Neural progenitor cell (in vitro differentiated cells): ENCODE measurements around the gene KCNQ1.

ENCODE experiments used
- CTCF ChIP-seq: fragments of 200-600 bp; sonication (generic); IDR thresholded peaks from 2 replicates; pipeline ENCODE4 v1.5.1; 2017; ENCODE audit warnings: antibody characterized with exemption, mild to moderate bottlenecking
- EZH2 ChIP-seq: fragments of 200-600 bp; sonication (generic); IDR thresholded peaks from 2 replicates; pipeline ENCODE4 v1.6.1; 2017; ENCODE audit warnings: antibody characterized with exemption, mild to moderate bottlenecking, moderate library complexity

DNA sequence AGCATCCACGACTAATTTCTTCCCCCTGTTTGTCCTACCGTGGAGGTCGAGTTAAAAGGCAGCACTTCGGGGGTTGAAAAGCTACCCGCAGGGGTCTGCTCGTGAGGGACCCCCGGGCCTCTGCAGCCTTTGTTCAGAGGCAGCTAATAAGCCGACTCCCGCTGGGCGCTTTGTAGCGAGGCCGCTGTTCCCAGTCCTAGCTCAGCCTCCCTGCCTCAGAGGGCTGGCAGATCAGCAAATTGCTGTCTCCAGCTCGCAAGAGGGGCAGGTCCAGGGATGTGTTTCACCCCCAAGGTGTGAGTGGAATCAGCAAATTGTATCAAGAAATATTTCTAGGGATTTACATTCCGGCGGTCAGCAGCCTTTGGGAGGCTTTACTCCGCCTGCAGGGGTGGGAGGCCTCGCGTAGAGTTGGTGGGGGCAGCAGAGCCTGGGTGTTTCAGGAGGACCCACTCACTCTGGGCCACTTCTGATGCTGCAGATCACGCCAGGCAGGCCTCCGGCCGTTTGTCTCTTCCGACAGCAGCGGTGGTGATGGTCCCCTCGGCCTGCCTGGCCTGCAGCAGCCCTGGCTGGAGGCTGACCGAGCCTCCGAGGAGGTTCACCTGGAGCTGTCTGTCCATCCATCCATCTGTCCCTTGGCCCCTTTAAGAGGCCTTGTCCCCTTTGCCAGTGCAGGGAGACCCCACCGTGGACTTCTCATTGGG, 276.6 kb downstream of the KCNQ1 start:
- TF ChIP-seq CTCF (no peak), EZH2 (no peak)
